ENCODE measurements around the gene RNF166. TPM values are rescaled to one million over a fixed set of nuclear protein-coding genes. Genes with fewer than 3 reads are reported as not detected.

Gene RNF166
- total RNA-seq, 1 experiment from 2014 or later: 19.8 TPM

- intact Hi-C loops (cut with micrococcal nuclease; ENCODE audit: unreplicated experiment) (no loop called here), in situ Hi-C loops (cut with HindIII; ENCODE audit: low pct_unique_long_range_greater_than_20kb, low sequenced_read_pairs) (no loop called here)
- Histone ChIP-seq H3K27ac (ENCODE audit: low read length) (no peak overlapping the region), H3K4me1 (ENCODE audit: control insufficient read depth, insufficient read depth, low read length) (peaks cover 25% of the 10 kb centered on the region), H3K27me3 (ENCODE audit: control insufficient read depth, insufficient read depth, low read length) (no peaks in the 10 kb centered on the region), H3K4me3 (ENCODE audit: low read depth in 2 of 2, low read length in 2 of 2) (no peak overlapping the region), H3K9me3 (ENCODE audit: control insufficient read depth, insufficient read depth, low read depth, low read length) (no peaks in the 10 kb centered on the region), H3K36me3 (ENCODE audit: control insufficient read depth, insufficient read depth, low read length) (no peaks in the 10 kb centered on the region)
- no TSS peak for BruUV-seq (replicated peaks)
- POLR2A ChIA-PET: no interaction called here
- TF ChIP-seq REST (IDR thresholded peaks at IDR 0.05; ENCODE audit: insufficient read depth in 1 of 2, low read depth in 2 of 2, low read length in 1 of 2) (no peak), TCF7L2 (IDR thresholded peaks at IDR 0.05; ENCODE audit: low read depth, low read length) (no peak), POLR2AphosphoS5 (IDR thresholded peaks at IDR 0.05; ENCODE audit: low read depth, low read length) (no peak), SIN3A (IDR thresholded peaks at IDR 0.05; ENCODE audit: borderline replicate concordance, insufficient read depth, low read depth, low read length) (no peak), CTCF (IDR thresholded peaks at IDR 0.05) (no peak; the same call in 1 of the 2 replicates)
- DNase-seq (ENCODE audit: low read depth, low spot score) (no peak), ATAC-seq (no peak)
- CTCF ChIA-PET: no interaction called here
Observed at GRCh38 chr16:88753191-88753590, 47.0 kb upstream of the RNF166 start.

- in situ Hi-C loops (cut with HindIII; ENCODE audit: low pct_unique_long_range_greater_than_20kb, low sequenced_read_pairs) (no loop called here), intact Hi-C loops (cut with micrococcal nuclease; ENCODE audit: unreplicated experiment) (no loop called here)
- Histone ChIP-seq H3K4me3 (ENCODE audit: low read depth in 2 of 2, low read length in 2 of 2) (no peak overlapping the region), H3K4me1 (ENCODE audit: control insufficient read depth, insufficient read depth, low read length) (peaks cover 18% of the 10 kb centered on the region), H3K27me3 (ENCODE audit: control insufficient read depth, insufficient read depth, low read length) (no peaks in the 10 kb centered on the region), H3K27ac (ENCODE audit: low read length) (no peak overlapping the region), H3K9me3 (ENCODE audit: control insufficient read depth, insufficient read depth, low read depth, low read length) (no peaks in the 10 kb centered on the region), H3K36me3 (ENCODE audit: control insufficient read depth, insufficient read depth, low read length) (no peaks in the 10 kb centered on the region)
- DNase-seq (ENCODE audit: low read depth, low spot score) (no peak), ATAC-seq (no peak)
- no TSS peak for BruUV-seq (replicated peaks)
- TF ChIP-seq SIN3A (IDR thresholded peaks at IDR 0.05; ENCODE audit: borderline replicate concordance, insufficient read depth, low read depth, low read length): no peak
- no peak for TF ChIP-seq REST (IDR thresholded peaks at IDR 0.05; ENCODE audit: insufficient read depth in 1 of 2, low read depth in 2 of 2, low read length in 1 of 2)
- no peak for TF ChIP-seq CTCF (IDR thresholded peaks at IDR 0.05)
- TF ChIP-seq TCF7L2 (IDR thresholded peaks at IDR 0.05; ENCODE audit: low read depth, low read length): no peak
- TF ChIP-seq POLR2AphosphoS5 (IDR thresholded peaks at IDR 0.05; ENCODE audit: low read depth, low read length): no peak
- CTCF ChIA-PET: no interaction called here
- POLR2A ChIA-PET: no interaction called here
Observed at GRCh38 chr16:88752386-88753002, 46.3 kb upstream of the RNF166 start.
